ENCODE measurements around the gene AGK.
"Not testable (repeated sequence)": the region's sequence is repeated elsewhere in the genome, so short reads cannot be mapped to it uniquely, and the experiment has no call there.

The AGK gene

DNA sequence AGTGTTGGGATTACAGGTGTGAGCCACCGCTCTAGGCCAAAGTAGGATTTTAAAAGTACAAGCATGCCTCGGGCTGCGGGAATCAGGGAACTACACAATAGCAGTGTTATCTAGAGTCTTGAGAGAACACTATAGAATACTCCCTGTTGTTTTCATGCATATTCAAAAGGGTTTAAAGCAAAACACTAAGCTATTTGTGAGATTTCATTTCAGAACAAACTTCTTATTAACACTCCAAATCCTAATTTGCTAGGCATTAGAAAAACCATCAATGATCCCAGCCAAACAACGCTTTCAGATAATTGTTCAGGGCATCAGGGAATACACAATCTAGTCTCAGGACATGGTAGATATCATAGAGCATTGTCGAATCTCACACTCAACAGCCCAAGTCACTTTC lies 136.8 kb downstream of the AGK start:
- no peak overlapping the region for H3K4me3 ChIP-seq (ENCODE audit: low read depth, low read length)
- no peak for DNase-seq (ENCODE audit: low read depth)
- no peak for TF ChIP-seq MYC (IDR thresholded peaks at IDR 0.05; ENCODE audit: low read depth, low read length)
- no peak for TF ChIP-seq POLR2A (IDR thresholded peaks at IDR 0.05; ENCODE audit: extremely low read depth, insufficient read length)
- TF ChIP-seq MAX (IDR thresholded peaks at IDR 0.05; ENCODE audit: low read depth, low read length) = no peak

DNA sequence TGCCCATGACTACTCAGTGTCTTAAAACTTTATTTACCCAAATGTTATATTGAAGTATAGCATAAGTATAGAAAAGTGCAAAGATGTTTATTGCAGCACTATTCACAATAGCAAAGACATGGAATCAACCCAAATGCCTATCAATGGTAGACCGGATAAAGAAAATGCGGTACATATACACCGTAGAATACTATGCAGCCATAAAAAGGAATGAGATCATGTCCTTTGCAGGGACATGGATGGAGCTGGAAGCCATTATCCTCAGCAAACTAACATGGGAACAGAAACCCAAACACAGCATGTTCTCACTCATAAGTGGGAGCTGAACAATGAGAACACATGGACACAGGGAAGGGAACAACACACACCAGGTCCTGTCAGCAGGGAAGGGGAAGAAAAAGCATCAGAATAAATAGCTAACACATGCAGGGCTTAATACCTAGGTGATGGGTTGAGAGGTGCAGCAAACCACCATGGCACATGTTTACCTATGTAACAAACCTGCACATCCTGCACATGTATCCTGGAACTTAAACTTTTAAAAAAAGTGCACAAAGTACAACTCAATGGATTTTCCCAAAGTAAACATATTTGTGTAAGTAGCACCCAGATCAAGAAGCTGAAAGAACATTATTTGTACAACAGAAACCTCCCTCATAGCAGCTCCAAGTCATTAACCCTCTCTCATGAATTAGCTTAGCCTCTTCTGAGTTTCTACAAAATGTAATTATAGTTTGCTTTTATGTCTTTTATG lies 138.0 kb downstream of the AGK start:
- H3K4me3 ChIP-seq (ENCODE audit: low read depth, low read length); DNase-seq (ENCODE audit: low read depth): not testable (repeated sequence)

- no peak for TF ChIP-seq MYC (IDR thresholded peaks at IDR 0.05; ENCODE audit: low read depth, low read length)
- no peak for TF ChIP-seq POLR2A (IDR thresholded peaks at IDR 0.05; ENCODE audit: extremely low read depth, insufficient read length)
- no peak for TF ChIP-seq MAX (IDR thresholded peaks at IDR 0.05; ENCODE audit: low read depth, low read length)
- TF ChIP-seq CTCF (IDR thresholded peaks at IDR 0.05; ENCODE audit: low read depth, low read length) = no peak
- H3K4me3 ChIP-seq (ENCODE audit: low read depth, low read length) = no peak overlapping the region
- DNase-seq (ENCODE audit: low read depth) = no peak
These were observed 140.3 kb downstream of the AGK start for GRCh38 chr7:141691540-141691939.

GRCh38 chr7:141691961-141692360 lies 140.8 kb downstream of the AGK start:
- H3K4me3 ChIP-seq (ENCODE audit: low read depth, low read length) = no peak overlapping the region
- TF ChIP-seq MYC (IDR thresholded peaks at IDR 0.05; ENCODE audit: low read depth, low read length) (no peak), MAX (IDR thresholded peaks at IDR 0.05; ENCODE audit: low read depth, low read length) (no peak), CTCF (IDR thresholded peaks at IDR 0.05; ENCODE audit: low read depth, low read length) (no peak), POLR2A (IDR thresholded peaks at IDR 0.05; ENCODE audit: extremely low read depth, insufficient read length) (no peak)
- DNase-seq (ENCODE audit: low read depth) = no peak

- no peak for DNase-seq (ENCODE audit: low read depth)
- TF ChIP-seq CTCF (IDR thresholded peaks at IDR 0.05; ENCODE audit: low read depth, low read length) = no peak
- no peak for TF ChIP-seq MAX (IDR thresholded peaks at IDR 0.05; ENCODE audit: low read depth, low read length)
- no peak for TF ChIP-seq MYC (IDR thresholded peaks at IDR 0.05; ENCODE audit: low read depth, low read length)
- TF ChIP-seq POLR2A (IDR thresholded peaks at IDR 0.05; ENCODE audit: extremely low read depth, insufficient read length) = no peak
- no peak overlapping the region for H3K4me3 ChIP-seq (ENCODE audit: low read depth, low read length)
These were observed 141.9 kb downstream of the AGK start for GRCh38 chr7:141693082-141693481.

- TF ChIP-seq POLR2A (IDR thresholded peaks at IDR 0.05; ENCODE audit: extremely low read depth, insufficient read length) (no peak), MAX (IDR thresholded peaks at IDR 0.05; ENCODE audit: low read depth, low read length) (no peak), MYC (IDR thresholded peaks at IDR 0.05; ENCODE audit: low read depth, low read length) (no peak), CTCF (IDR thresholded peaks at IDR 0.05; ENCODE audit: low read depth, low read length) (no peak)
- no peak for DNase-seq (ENCODE audit: low read depth)
- H3K4me3 ChIP-seq (ENCODE audit: low read depth, low read length) = no peak overlapping the region
These were observed 144.6 kb downstream of the AGK start for GRCh38 chr7:141695803-141696289.
